HTERT RPE-1 (cell line): ENCODE results near the gene CCNDBP1.
"Not testable (repeated sequence)": the region's sequence is repeated elsewhere in the genome, so short reads cannot be mapped to it uniquely, and the experiment has no call there.

Experiments
- in situ Hi-C: fragments of 300-500 bp; cut with MboI; formaldehyde crosslinking; loops from 4 replicates; pipeline ENCODE4 v1.14.3; 2020; ENCODE audit warnings: low sequenced_read_pairs

CCNDBP1 gene

GRCh38 chr15:43193710-43194109, 8.5 kb downstream of the CCNDBP1 start:
- in situ Hi-C loops = no loop called here

GRCh38 chr15:43194795-43195194, 9.6 kb downstream of the CCNDBP1 start:
- in situ Hi-C loops = no loop called here

GRCh38 chr15:43196760-43197548, 11.8 kb downstream of the CCNDBP1 start:
- in situ Hi-C loops = no loop called here

GRCh38 chr15:43197773-43198172, 12.6 kb downstream of the CCNDBP1 start:
- in situ Hi-C loops = not testable (repeated sequence)

- in situ Hi-C loops = not testable (repeated sequence)
Observed at GRCh38 chr15:43198556-43198955, 13.4 kb downstream of the CCNDBP1 start.

GRCh38 chr15:43198992-43199391, 13.8 kb downstream of the CCNDBP1 start:
- in situ Hi-C loops = no loop called here

- in situ Hi-C loops = no loop called here
Observed at GRCh38 chr15:43199945-43200488, 14.8 kb downstream of the CCNDBP1 start.

- in situ Hi-C loops = no loop called here
Observed at GRCh38 chr15:43204016-43204901, 19.1 kb downstream of the CCNDBP1 start.

- in situ Hi-C loops = no loop called here
Observed at GRCh38 chr15:43206054-43206453, 20.9 kb downstream of the CCNDBP1 start.

- in situ Hi-C loops = no loop called here
Observed at GRCh38 chr15:43207024-43207423, 21.8 kb downstream of the CCNDBP1 start.

- in situ Hi-C loops = no loop called here
Observed at GRCh38 chr15:43208052-43209002, 23.1 kb downstream of the CCNDBP1 start.

- in situ Hi-C loops = no loop called here
Observed at GRCh38 chr15:43209059-43209824, 24.0 kb downstream of the CCNDBP1 start.

- in situ Hi-C loops = no loop called here
Observed at GRCh38 chr15:43210172-43210745, 25.1 kb downstream of the CCNDBP1 start.

GRCh38 chr15:43210807-43211206, 25.6 kb downstream of the CCNDBP1 start:
- in situ Hi-C loops = no loop called here

GRCh38 chr15:43211224-43211735, 26.1 kb downstream of the CCNDBP1 start:
- in situ Hi-C loops = no loop called here

- in situ Hi-C loops = no loop called here
Observed at GRCh38 chr15:43212299-43212698, 27.1 kb downstream of the CCNDBP1 start.

GRCh38 chr15:43212951-43213350, 27.7 kb downstream of the CCNDBP1 start:
- in situ Hi-C loops = no loop called here

GRCh38 chr15:43213466-43213865, 28.3 kb downstream of the CCNDBP1 start:
- in situ Hi-C loops = no loop called here

- in situ Hi-C loops = no loop called here
Observed at GRCh38 chr15:43214169-43214568, 29.0 kb downstream of the CCNDBP1 start.
